ENCODE results near the gene TXLNG. TPM values are rescaled to one million over a fixed set of nuclear protein-coding genes. Genes with fewer than 3 reads are reported as not detected.

Gene TXLNG
- total RNA-seq, 2 donors from 2014 or later = 8.8 to 11.3 TPM

GRCh38 chrX:16797841-16798240, 11.6 kb downstream of the TXLNG start:
- no peak for TF ChIP-seq CTCF (IDR thresholded peaks at IDR 0.05)
- intact Hi-C loops (cut with DNase I) = no loop called here
- DNase-seq = no peak
- Histone ChIP-seq H3K4me1 (no peaks in the 10 kb centered on the region), H3K9ac (ENCODE audit: low read depth in 2 of 2, low read length in 2 of 2) (no peak overlapping the region), H3K36me3 (no peaks in the 10 kb centered on the region), H3K4me3 (no peak overlapping the region), H3K27ac (no peak overlapping the region), H3K27me3 (no peaks in the 10 kb centered on the region), H3K9me3 (no peaks in the 10 kb centered on the region)

- H3K4me1 ChIP-seq = no peaks in the 10 kb centered on the region
- no peak for DNase-seq
- no peak overlapping the region for H3K9ac ChIP-seq (ENCODE audit: low read depth in 2 of 2, low read length in 2 of 2)
- H3K4me3 ChIP-seq = no peak overlapping the region
- H3K27me3 ChIP-seq = no peaks in the 10 kb centered on the region
- H3K36me3 ChIP-seq = no peaks in the 10 kb centered on the region
- TF ChIP-seq CTCF (IDR thresholded peaks at IDR 0.05) = no peak
- no peak overlapping the region for H3K27ac ChIP-seq
- H3K9me3 ChIP-seq = no peaks in the 10 kb centered on the region
- intact Hi-C loops (cut with DNase I) = no loop called here
Observed at GRCh38 chrX:16804923-16805464, 18.7 kb downstream of the TXLNG start.

GRCh38 chrX:16807548-16807947, 21.3 kb downstream of the TXLNG start:
- peak; percentile 53 for TF ChIP-seq CTCF (IDR thresholded peaks at IDR 0.05)
- intact Hi-C loops (cut with DNase I) = no loop called here
- Histone ChIP-seq H3K4me1 (no peaks in the 10 kb centered on the region), H3K9me3 (no peaks in the 10 kb centered on the region), H3K4me3 (no peak overlapping the region), H3K9ac (ENCODE audit: low read depth in 2 of 2, low read length in 2 of 2) (no peak overlapping the region), H3K36me3 (no peaks in the 10 kb centered on the region), H3K27me3 (no peaks in the 10 kb centered on the region), H3K27ac (no peak overlapping the region)
- DNase-seq = no peak

- H3K9ac ChIP-seq (ENCODE audit: low read depth in 2 of 2, low read length in 2 of 2) = peak overlapping the region in 1 of 2 donors; percentile 26
- H3K27me3 ChIP-seq = no peaks in the 10 kb centered on the region
- no peak overlapping the region for H3K27ac ChIP-seq
- peak; percentile 64 for DNase-seq
- intact Hi-C loops (cut with DNase I) = no loop called here
- no peaks in the 10 kb centered on the region for H3K36me3 ChIP-seq
- TF ChIP-seq CTCF (IDR thresholded peaks at IDR 0.05) = no peak
- H3K4me3 ChIP-seq = no peak overlapping the region
- H3K9me3 ChIP-seq = no peaks in the 10 kb centered on the region
- H3K4me1 ChIP-seq = no peaks in the 10 kb centered on the region
Observed at GRCh38 chrX:16807976-16808542, 21.8 kb downstream of the TXLNG start.

- TF ChIP-seq CTCF (IDR thresholded peaks at IDR 0.05) = no peak
- Histone ChIP-seq H3K4me3 (no peak overlapping the region), H3K27me3 (no peaks in the 10 kb centered on the region), H3K36me3 (no peaks in the 10 kb centered on the region), H3K9me3 (no peaks in the 10 kb centered on the region), H3K27ac (no peak overlapping the region), H3K4me1 (no peaks in the 10 kb centered on the region), H3K9ac (ENCODE audit: low read depth in 2 of 2, low read length in 2 of 2) (no peak overlapping the region)
- intact Hi-C loops (cut with DNase I) = no loop called here
- no peak for DNase-seq
Observed at GRCh38 chrX:16814597-16814996, 28.3 kb downstream of the TXLNG start.
